A673 (cell line): ENCODE measurements around the gene DPEP2. TPM values are rescaled to one million over a fixed set of nuclear protein-coding genes. Genes with fewer than 3 reads are reported as not detected.

Source experiments
- BruUV-seq: library from RNA; stranded (reverse); fragments of 400-500 nt; replicated peaks from 2 replicates; lab custom pipeline; 2021; lab: Mats Ljungman, UMichigan
- CTCF ChIA-PET: fragments of 300-600 bp; sonication (Branson Sonifier 250); formaldehyde crosslinking; loops from one replicate; lab custom pipeline; 2022; ENCODE audit warnings: antibody characterized with exemption; lab: Charles Lee
- POLR2A ChIA-PET: fragments of 300-600 bp; sonication (Branson Sonifier 250); formaldehyde crosslinking; loops from one replicate; lab custom pipeline; 2022; ENCODE audit warnings: antibody characterized with exemption; ENCODE audit not compliant: low non-redundant PET; lab: Charles Lee
- DNase-seq: peaks from one replicate; pipeline ENCODE4 v3.0.0-alpha.2; 2015; ENCODE audit warnings: low spot score
- H3K27ac ChIP-seq: fragments of 200-600 bp; sonication (generic); 2 replicates; pipeline ENCODE4 v1.5.1; 2016; ENCODE audit warnings: mixed run types, low read depth, mild to moderate bottlenecking, mixed read lengths, antibody characterized with exemption, low read length; ENCODE audit not compliant: poor library complexity, severe bottlenecking
- H3K27me3 ChIP-seq: fragments of 200-600 bp; sonication (generic); replicated peaks from 2 replicates; pipeline ENCODE4 v1.6.1; 2017; ENCODE audit warnings: mixed run types, low read depth, mild to moderate bottlenecking, mixed read lengths, antibody characterized with exemption, low read length; ENCODE audit not compliant: insufficient read depth, poor library complexity
- H3K36me3 ChIP-seq: fragments of 200-600 bp; sonication (generic); 2 replicates; pipeline ENCODE4 v1.6.1; 2016; ENCODE audit warnings: mixed run types, mild to moderate bottlenecking, mixed read lengths, antibody characterized with exemption, low read length; ENCODE audit not compliant: insufficient read depth, poor library complexity, severe bottlenecking
- H3K4me1 ChIP-seq: fragments of 200-600 bp; sonication (generic); 2 replicates; pipeline ENCODE4 v1.6.1; 2017; ENCODE audit warnings: mixed run types, mild to moderate bottlenecking, mixed read lengths, antibody characterized with exemption, low read length; ENCODE audit not compliant: insufficient read depth, poor library complexity, severe bottlenecking
- H3K4me3 ChIP-seq: fragments of 200-600 bp; sonication (generic); 2 replicates; pipeline ENCODE4 v1.5.1; 2016; ENCODE audit warnings: low read depth, mixed run types, mild to moderate bottlenecking, mixed read lengths, low read length; ENCODE audit not compliant: poor library complexity, severe bottlenecking
- H3K9me3 ChIP-seq: fragments of 200-600 bp; sonication (generic); 2 replicates; pipeline ENCODE4 v1.6.1; 2016; ENCODE audit warnings: mixed run types, low read depth, mild to moderate bottlenecking, mixed read lengths, antibody characterized with exemption, low read length; ENCODE audit not compliant: poor library complexity, severe bottlenecking
- EZH2 ChIP-seq: fragments of 200-600 bp; sonication (generic); IDR thresholded peaks from 2 replicates; pipeline ENCODE4 v1.6.1; 2017; ENCODE audit warnings: borderline replicate concordance, low read depth, mild to moderate bottlenecking, mixed read lengths, antibody characterized with exemption, low read length; ENCODE audit not compliant: poor library complexity, severe bottlenecking
- intact Hi-C: fragments of 100-400 bp; cut with micrococcal nuclease; formaldehyde crosslinking; loops from one replicate; pipeline ENCODE4 v1.10.0; 2022; ENCODE audit not compliant: unreplicated experiment
- total RNA-seq: library from RNA; stranded (reverse); gene quantifications from 2 replicates; pipeline ENCODE4 v1.2.3, GENCODE V29; 2021
- TF ChIP-seq, protein P1 (sequence below): fragments of 300-800, 200-600 bp; sonication (generic); conservative IDR thresholded peaks from 2 replicates; pipeline ENCODE4 v1.5.1; 2017; ENCODE audit warnings: low read depth, mild to moderate bottlenecking, antibody characterized with exemption, low read length, moderate library complexity, mixed read lengths

Gene DPEP2
- total RNA-seq, 1 experiment from 2014 or later, result not detected

DNA sequence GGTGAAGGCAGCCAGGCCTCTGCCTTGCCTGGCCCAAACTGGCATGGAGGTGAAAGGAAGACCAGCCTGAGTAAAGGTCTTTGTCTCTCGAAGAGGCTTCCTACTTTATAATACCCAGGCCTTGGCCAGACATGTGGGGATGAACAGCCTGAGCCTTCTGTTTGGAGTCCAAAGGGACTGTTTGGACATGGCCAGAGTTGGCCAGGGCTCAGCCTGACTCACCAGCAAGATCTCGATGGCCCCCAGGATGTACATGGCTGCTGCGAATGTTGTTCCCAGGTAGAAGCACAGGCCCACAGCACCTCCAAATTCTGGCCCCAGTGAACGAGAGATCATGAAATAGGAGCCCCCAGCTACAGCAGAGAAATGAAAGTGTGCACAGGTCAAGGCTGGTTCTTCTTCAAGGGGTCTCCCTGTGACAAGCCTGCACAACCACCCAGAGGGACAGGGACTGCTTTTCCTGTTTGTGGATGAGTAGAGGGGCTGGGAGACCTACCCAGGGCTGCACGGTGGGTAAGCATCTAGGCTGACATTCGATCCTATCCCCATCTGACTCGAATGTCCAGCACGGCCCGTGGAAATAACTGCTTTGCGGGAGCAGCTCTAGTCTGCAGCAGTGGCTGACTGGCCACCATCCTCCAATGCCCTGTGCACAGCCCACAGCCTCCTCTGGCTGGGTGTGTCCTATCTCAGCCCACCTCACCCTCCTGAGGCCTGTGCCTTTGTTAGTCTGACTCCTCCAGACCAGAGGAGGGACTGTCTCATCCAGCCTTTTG, 44.7 kb downstream of the DPEP2 start:
- ChIA-PET CTCF (interaction anchor here (0.6 kb wide), 1 partner anchor 139 kb away, joined by 9 read pairs; no protein-coding TSS in a partner anchor), POLR2A (interaction anchor here (0.6 kb wide), 2 partner anchors 8 to 122 kb away, joined by 3 to 5 read pairs; no protein-coding TSS in a partner anchor)
- no peak overlapping the region for H3K27ac ChIP-seq
- H3K4me3 ChIP-seq, result no peak overlapping the region
- intact Hi-C loops, result no loop called here
- H3K9me3 ChIP-seq, result no peaks in the 10 kb centered on the region
- no peak for DNase-seq
- H3K36me3 ChIP-seq, result peaks cover 27% of the 10 kb centered on the region
- TF ChIP-seq, protein P1, sequence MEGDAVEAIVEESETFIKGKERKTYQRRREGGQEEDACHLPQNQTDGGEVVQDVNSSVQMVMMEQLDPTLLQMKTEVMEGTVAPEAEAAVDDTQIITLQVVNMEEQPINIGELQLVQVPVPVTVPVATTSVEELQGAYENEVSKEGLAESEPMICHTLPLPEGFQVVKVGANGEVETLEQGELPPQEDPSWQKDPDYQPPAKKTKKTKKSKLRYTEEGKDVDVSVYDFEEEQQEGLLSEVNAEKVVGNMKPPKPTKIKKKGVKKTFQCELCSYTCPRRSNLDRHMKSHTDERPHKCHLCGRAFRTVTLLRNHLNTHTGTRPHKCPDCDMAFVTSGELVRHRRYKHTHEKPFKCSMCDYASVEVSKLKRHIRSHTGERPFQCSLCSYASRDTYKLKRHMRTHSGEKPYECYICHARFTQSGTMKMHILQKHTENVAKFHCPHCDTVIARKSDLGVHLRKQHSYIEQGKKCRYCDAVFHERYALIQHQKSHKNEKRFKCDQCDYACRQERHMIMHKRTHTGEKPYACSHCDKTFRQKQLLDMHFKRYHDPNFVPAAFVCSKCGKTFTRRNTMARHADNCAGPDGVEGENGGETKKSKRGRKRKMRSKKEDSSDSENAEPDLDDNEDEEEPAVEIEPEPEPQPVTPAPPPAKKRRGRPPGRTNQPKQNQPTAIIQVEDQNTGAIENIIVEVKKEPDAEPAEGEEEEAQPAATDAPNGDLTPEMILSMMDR, result no peak
- TF ChIP-seq EZH2, result no peak
- H3K4me1 ChIP-seq, result no peaks in the 10 kb centered on the region
- BruUV-seq, result no TSS peak
- H3K27me3 ChIP-seq, result no peaks in the 10 kb centered on the region

- no peaks in the 10 kb centered on the region for H3K27me3 ChIP-seq
- no peak overlapping the region for H3K27ac ChIP-seq
- H3K36me3 ChIP-seq, result peaks cover 24% of the 10 kb centered on the region
- POLR2A ChIA-PET, result no interaction called here
- no TSS peak for BruUV-seq
- DNase-seq, result no peak
- intact Hi-C loops, result no loop called here
- H3K4me3 ChIP-seq, result no peak overlapping the region
- CTCF ChIA-PET, result no interaction called here
- H3K4me1 ChIP-seq, result no peaks in the 10 kb centered on the region
- no peaks in the 10 kb centered on the region for H3K9me3 ChIP-seq
- TF ChIP-seq, protein P1, result no peak
These were observed 45.5 kb downstream of the DPEP2 start for GRCh38 chr16:67953641-67954375.

GRCh38 chr16:67951485-67951884, 47.8 kb downstream of the DPEP2 start:
- Histone ChIP-seq H3K9me3 (no peaks in the 10 kb centered on the region), H3K4me3 (no peak overlapping the region), H3K27me3 (no peaks in the 10 kb centered on the region), H3K4me1 (no peaks in the 10 kb centered on the region), H3K36me3 (peaks cover 34% of the 10 kb centered on the region), H3K27ac (no peak overlapping the region)
- no TSS peak for BruUV-seq
- intact Hi-C loops, result no loop called here
- no peak for DNase-seq
- POLR2A ChIA-PET, result no interaction called here
- CTCF ChIA-PET, result no interaction called here
- TF ChIP-seq, protein P1, result no peak
- no peak for TF ChIP-seq EZH2
